Liver (tissue), 5 donors: Measurements from ENCODE around the gene FGFBP2. TPM values are rescaled to one million over a fixed set of nuclear protein-coding genes. Genes with fewer than 3 reads are reported as not detected.

ENCODE experiments used
- GABPA ChIP-seq, 2 donors: IDR thresholded peaks in 1 of 2; conservative IDR thresholded peaks in 1 of 2; 2 replicates each; pipeline ENCODE4 v1.6.1; 2016; ENCODE audit warnings: antibody characterized with exemption in 2 of 2, mild to moderate bottlenecking in 1 of 2, moderate library complexity in 1 of 2
- polyA plus RNA-seq, 2 donors: library from polyadenylated mRNA; stranded (reverse) in 1 of 2; unstranded in 1 of 2; fragments of 200-250 nt in 1 of 2; fragments of >200 nt in 1 of 2; fragmentation: Nextera tagmentation in 1 of 2; extraction: Ambion mirVana in 1 of 2; gene quantifications; one replicate each; pipeline versions ENCODE4 v1.2.1 to v1.2.3, GENCODE V29; 2013 to 2015
- total RNA-seq, 2 donors: library from RNA; depleted of rRNA; stranded (reverse); fragments of >200 nt; gene quantifications; one replicate each; pipeline ENCODE4 v1.2.3, GENCODE V29; 2014
- TF ChIP-seq, protein P1 (sequence below): IDR thresholded peaks from 2 replicates; pipeline ENCODE4 v1.6.1; 2016; ENCODE audit warnings: antibody characterized with exemption
- donor health status: healthy.
- donor health status: healthy.
- donor health status: healthy.

FGFBP2 gene
- total and polyA plus RNA-seq, 4 donors = 0.14 to 0.60 (median 0.25) TPM; not detected in 1

- TF ChIP-seq, protein P1, sequence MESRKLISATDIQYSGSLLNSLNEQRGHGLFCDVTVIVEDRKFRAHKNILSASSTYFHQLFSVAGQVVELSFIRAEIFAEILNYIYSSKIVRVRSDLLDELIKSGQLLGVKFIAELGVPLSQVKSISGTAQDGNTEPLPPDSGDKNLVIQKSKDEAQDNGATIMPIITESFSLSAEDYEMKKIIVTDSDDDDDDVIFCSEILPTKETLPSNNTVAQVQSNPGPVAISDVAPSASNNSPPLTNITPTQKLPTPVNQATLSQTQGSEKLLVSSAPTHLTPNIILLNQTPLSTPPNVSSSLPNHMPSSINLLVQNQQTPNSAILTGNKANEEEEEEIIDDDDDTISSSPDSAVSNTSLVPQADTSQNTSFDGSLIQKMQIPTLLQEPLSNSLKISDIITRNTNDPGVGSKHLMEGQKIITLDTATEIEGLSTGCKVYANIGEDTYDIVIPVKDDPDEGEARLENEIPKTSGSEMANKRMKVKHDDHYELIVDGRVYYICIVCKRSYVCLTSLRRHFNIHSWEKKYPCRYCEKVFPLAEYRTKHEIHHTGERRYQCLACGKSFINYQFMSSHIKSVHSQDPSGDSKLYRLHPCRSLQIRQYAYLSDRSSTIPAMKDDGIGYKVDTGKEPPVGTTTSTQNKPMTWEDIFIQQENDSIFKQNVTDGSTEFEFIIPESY = no peak
- no peak for TF ChIP-seq GABPA (IDR thresholded peaks at IDR 0.05 in 1 of 2, conservative IDR thresholded peaks at IDR 0.05 in 1 of 2)
These were observed 50.7 kb downstream of the FGFBP2 start (continued) for GRCh38 chr4:15912236-15912635.

Other genes with a start within 250 kb of the FGFBP2 start
- 1 to 10 TPM; 6.1 to 9.4 TPM for gene CD38, start 184.8 kb downstream of the FGFBP2 start, total RNA-seq
- 1 to 10 TPM; 3.2 to 4.5 TPM for gene CD38, start 184.8 kb downstream of the FGFBP2 start, polyA plus RNA-seq
- not detected for gene FGFBP1, start 24.4 kb downstream of the FGFBP2 start, total RNA-seq
- not detected for gene FGFBP1, start 24.4 kb downstream of the FGFBP2 start, polyA plus RNA-seq
- 1 to 10 TPM; 3.8 to 5.2 TPM for gene PROM1, start 120.8 kb upstream of the FGFBP2 start, total RNA-seq
- gene PROM1, start 120.8 kb upstream of the FGFBP2 start, polyA plus RNA-seq = 1 to 10 TPM; 1.2 to 3.6 TPM